PC-9 (cell line): Measurements from ENCODE around the gene TMOD1. TPM values are rescaled to one million over a fixed set of nuclear protein-coding genes. Genes with fewer than 3 reads are reported as not detected.

ENCODE experiments used
- BruUV-seq: library from RNA; stranded (reverse); fragments of 400-500 nt; replicated peaks from 2 replicates; lab custom pipeline; 2021; lab: Mats Ljungman, UMichigan
- CTCF ChIA-PET: fragments of 300-600 bp; sonication (Branson Sonifier 250); formaldehyde crosslinking; loops from one replicate; lab custom pipeline; 2022; ENCODE audit warnings: antibody characterized with exemption; lab: Charles Lee
- POLR2A ChIA-PET: fragments of 300-600 bp; sonication (Branson Sonifier 250); formaldehyde crosslinking; loops from one replicate; lab custom pipeline; 2022; ENCODE audit warnings: antibody characterized with exemption; ENCODE audit not compliant: unreplicated experiment; lab: Charles Lee
- DNase-seq, 2 experiments: peaks; one replicate each; pipeline versions ENCODE4 v3.0.0 to v3.0.0-alpha.2; 2015 to 2022; ENCODE audit warnings: mixed read lengths in 1 of 2
- H2AFZ ChIP-seq: fragments of 200-600 bp; sonication (generic); 2 replicates; pipeline ENCODE4 v1.8.1; 2017; ENCODE audit warnings: antibody characterized with exemption
- H3F3A ChIP-seq: fragments of 200-600 bp; sonication (generic); 2 replicates; pipeline ENCODE4 v1.8.1; 2017; ENCODE audit warnings: antibody characterized with exemption, mild to moderate bottlenecking, low read depth; ENCODE audit not compliant: insufficient read depth
- H3K27ac ChIP-seq: fragments of 200-600 bp; sonication (generic); 2 replicates; pipeline ENCODE4 v1.6.1; 2016; ENCODE audit warnings: mixed run types
- H3K27me3 ChIP-seq: fragments of 200-600 bp; sonication (generic); 2 replicates; pipeline ENCODE4 v1.6.1; 2016; ENCODE audit warnings: low read depth, mixed run types; ENCODE audit not compliant: insufficient read depth
- H3K36me3 ChIP-seq: fragments of 200-600 bp; sonication (generic); 2 replicates; pipeline ENCODE4 v1.6.1; 2016; ENCODE audit warnings: low read depth, mixed run types
- H3K4me1 ChIP-seq: fragments of 200-600 bp; sonication (generic); replicated peaks from 2 replicates; pipeline ENCODE4 v1.6.1; 2016; ENCODE audit warnings: mixed run types; ENCODE audit not compliant: insufficient read depth
- H3K4me2 ChIP-seq: fragments of 200-600 bp; sonication (generic); 2 replicates; pipeline ENCODE4 v1.6.1; 2017; ENCODE audit warnings: mixed run types
- H3K4me3 ChIP-seq: fragments of 200-600 bp; sonication (generic); 2 replicates; pipeline ENCODE4 v1.6.1; 2016; ENCODE audit warnings: mixed run types
- H3K79me2 ChIP-seq: fragments of 200-600 bp; sonication (generic); 2 replicates; pipeline ENCODE4 v1.6.1; 2017; ENCODE audit warnings: low read depth, mixed run types
- H3K9me2 ChIP-seq: fragments of 200-600 bp; sonication (generic); 2 replicates; pipeline ENCODE4 v1.8.1; 2017; ENCODE audit warnings: mild to moderate bottlenecking; ENCODE audit not compliant: insufficient read depth
- H3K9me3 ChIP-seq: fragments of 200-600 bp; sonication (generic); 2 replicates; pipeline ENCODE4 v1.8.1; 2016; ENCODE audit warnings: low read depth; ENCODE audit not compliant: insufficient read depth
- H4K20me1 ChIP-seq: fragments of 200-600 bp; sonication (generic); 2 replicates; pipeline ENCODE4 v1.8.1; 2017; ENCODE audit not compliant: insufficient read depth
- CTCF ChIP-seq: fragments of 200-600 bp; sonication (generic); conservative IDR thresholded peaks from 2 replicates; pipeline ENCODE4 v1.6.1; 2017; ENCODE audit warnings: mixed run types, antibody characterized with exemption, mild to moderate bottlenecking, moderate library complexity
- EZH2 ChIP-seq: fragments of 200-600 bp; sonication (generic); IDR thresholded peaks from 2 replicates; pipeline ENCODE4 v1.8.0; 2017; ENCODE audit warnings: antibody characterized with exemption, low read depth
- intact Hi-C: fragments of 100-400 bp; cut with micrococcal nuclease; formaldehyde crosslinking; loops from one replicate; pipeline ENCODE4 v1.10.0; 2022; ENCODE audit not compliant: unreplicated experiment
- total RNA-seq: library from RNA; stranded (reverse); gene quantifications from 2 replicates; pipeline ENCODE4 v1.2.3, GENCODE V29; 2021

The TMOD1 gene
- total RNA-seq, 1 experiment from 2014 or later: 6.8 TPM

- Histone ChIP-seq H3K36me3 (no peaks in the 10 kb centered on the region), H3F3A (peaks cover 9% of the 10 kb centered on the region), H3K4me2 (no peak overlapping the region), H2AFZ (no peak overlapping the region), H4K20me1 (no peaks in the 10 kb centered on the region), H3K27ac (no peak overlapping the region), H3K4me1 (peaks cover 13% of the 10 kb centered on the region), H3K9me2 (no peaks in the 10 kb centered on the region), H3K4me3 (no peak overlapping the region), H3K79me2 (no peaks in the 10 kb centered on the region; the same call in 1 of the 2 replicates), H3K9me3 (no peaks in the 10 kb centered on the region), H3K27me3 (no peaks in the 10 kb centered on the region)
- POLR2A ChIA-PET: no interaction called here
- CTCF ChIA-PET: no interaction called here
- DNase-seq: no peak
- intact Hi-C loops: no loop called here
- TF ChIP-seq CTCF (no peak), EZH2 (no peak)
- BruUV-seq: no TSS peak
These were observed 4.8 kb downstream of the TMOD1 start for GRCh38 chr9:97506306-97506705.

GRCh38 chr9:97506787-97507186 is 5.3 kb downstream of the TMOD1 start:
- H3K4me3 ChIP-seq: no peak overlapping the region
- DNase-seq: no peak
- H3K4me2 ChIP-seq: no peak overlapping the region
- no peaks in the 10 kb centered on the region for H3K36me3 ChIP-seq
- H2AFZ ChIP-seq: no peak overlapping the region
- H3K27ac ChIP-seq: no peak overlapping the region
- H4K20me1 ChIP-seq: no peaks in the 10 kb centered on the region
- no peaks in the 10 kb centered on the region; the same call in 1 of the 2 replicates for H3K79me2 ChIP-seq
- no TSS peak for BruUV-seq
- H3K9me2 ChIP-seq: no peaks in the 10 kb centered on the region
- peaks cover 18% of the 10 kb centered on the region for H3K4me1 ChIP-seq
- POLR2A ChIA-PET: no interaction called here
- intact Hi-C loops: no loop called here
- TF ChIP-seq CTCF (no peak), EZH2 (no peak)
- H3K27me3 ChIP-seq: no peaks in the 10 kb centered on the region
- CTCF ChIA-PET: no interaction called here
- 0 out of 2 replicates have a peak, but pooled peaks cover under 1% of the 10 kb centered on the region for H3K9me3 ChIP-seq
- peaks cover 13% of the 10 kb centered on the region for H3F3A ChIP-seq

GRCh38 chr9:97507428-97507984 is 6.0 kb downstream of the TMOD1 start:
- no TSS peak for BruUV-seq
- no peak for TF ChIP-seq EZH2
- TF ChIP-seq CTCF: no peak
- Histone ChIP-seq H3K79me2 (no peaks in the 10 kb centered on the region; the same call in 1 of the 2 replicates), H3K4me1 (peaks cover 20% of the 10 kb centered on the region), H4K20me1 (no peaks in the 10 kb centered on the region), H3K9me2 (no peaks in the 10 kb centered on the region), H3K27ac (no peak overlapping the region), H3K9me3 (0 out of 2 replicates have a peak, but pooled peaks cover 6% of the 10 kb centered on the region), H3F3A (peaks cover 20% of the 10 kb centered on the region), H3K27me3 (no peaks in the 10 kb centered on the region), H3K36me3 (peaks cover 6% of the 10 kb centered on the region; the same call in 1 of the 2 replicates), H3K4me2 (no peak overlapping the region), H3K4me3 (no peak overlapping the region), H2AFZ (no peak overlapping the region)
- ChIA-PET CTCF (no interaction called here), POLR2A (no interaction called here)
- no peak for DNase-seq
- intact Hi-C loops: no loop called here
